ENCODE data around the gene HOGA1.

HOGA1 gene

DNA sequence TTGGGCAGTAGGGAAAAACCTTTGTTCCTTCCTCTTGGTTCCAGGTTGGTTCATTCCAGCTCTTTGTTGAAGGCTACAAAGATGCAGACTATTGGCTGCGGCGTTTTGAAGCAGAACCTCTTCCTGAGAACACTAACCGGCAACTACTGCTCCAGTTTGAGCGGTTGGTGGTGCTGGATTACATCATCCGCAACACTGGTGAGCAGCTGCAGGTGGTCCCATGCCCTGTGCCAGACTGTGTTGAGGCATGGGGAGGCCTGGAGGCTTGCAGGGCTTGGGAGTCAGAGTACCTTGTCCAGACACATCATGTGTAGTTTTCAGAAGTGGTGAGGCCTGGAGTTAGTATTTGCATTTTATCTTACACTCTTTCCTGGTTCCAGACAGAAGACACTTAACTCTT, 72.6 kb downstream of the HOGA1 start:
- DNase-seq (ENCODE audit: low spot score), result no peak
- TF ChIP-seq, protein P1, sequence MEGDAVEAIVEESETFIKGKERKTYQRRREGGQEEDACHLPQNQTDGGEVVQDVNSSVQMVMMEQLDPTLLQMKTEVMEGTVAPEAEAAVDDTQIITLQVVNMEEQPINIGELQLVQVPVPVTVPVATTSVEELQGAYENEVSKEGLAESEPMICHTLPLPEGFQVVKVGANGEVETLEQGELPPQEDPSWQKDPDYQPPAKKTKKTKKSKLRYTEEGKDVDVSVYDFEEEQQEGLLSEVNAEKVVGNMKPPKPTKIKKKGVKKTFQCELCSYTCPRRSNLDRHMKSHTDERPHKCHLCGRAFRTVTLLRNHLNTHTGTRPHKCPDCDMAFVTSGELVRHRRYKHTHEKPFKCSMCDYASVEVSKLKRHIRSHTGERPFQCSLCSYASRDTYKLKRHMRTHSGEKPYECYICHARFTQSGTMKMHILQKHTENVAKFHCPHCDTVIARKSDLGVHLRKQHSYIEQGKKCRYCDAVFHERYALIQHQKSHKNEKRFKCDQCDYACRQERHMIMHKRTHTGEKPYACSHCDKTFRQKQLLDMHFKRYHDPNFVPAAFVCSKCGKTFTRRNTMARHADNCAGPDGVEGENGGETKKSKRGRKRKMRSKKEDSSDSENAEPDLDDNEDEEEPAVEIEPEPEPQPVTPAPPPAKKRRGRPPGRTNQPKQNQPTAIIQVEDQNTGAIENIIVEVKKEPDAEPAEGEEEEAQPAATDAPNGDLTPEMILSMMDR (IDR thresholded peaks at IDR 0.05; ENCODE audit: extremely low read depth, insufficient read depth, missing control alignments), result no peak
- in situ Hi-C loops (cut with MboI; ENCODE audit: low pct_unique_long_range_greater_than_20kb, low sequenced_read_pairs, unreplicated experiment), result no loop called here

- in situ Hi-C loops (cut with MboI; ENCODE audit: low pct_unique_long_range_greater_than_20kb, low sequenced_read_pairs, unreplicated experiment), result no loop called here
- no peak for DNase-seq (ENCODE audit: low spot score)
- TF ChIP-seq, protein P1 (IDR thresholded peaks at IDR 0.05; ENCODE audit: extremely low read depth, insufficient read depth, missing control alignments), result no peak
Observed at GRCh38 chr10:97659589-97659988, 75.4 kb downstream of the HOGA1 start.
